GM23248 (cell line): ENCODE measurements around the gene MINDY1.

Experiments used
- EZH2 ChIP-seq: fragments of 200-600 bp; sonication (generic); IDR thresholded peaks from 2 replicates; pipeline ENCODE4 v1.6.1; 2018; ENCODE audit warnings: antibody characterized with exemption, mild to moderate bottlenecking; ENCODE audit not compliant: insufficient read depth, poor library complexity, severe bottlenecking
- EZH2phosphoT487 ChIP-seq: fragments of 200-600 bp; sonication (generic); IDR thresholded peaks from 2 replicates; pipeline ENCODE4 v1.6.1; 2018; ENCODE audit warnings: antibody characterized with exemption, moderate library complexity, mild to moderate bottlenecking, low read depth; ENCODE audit not compliant: insufficient read depth

GRCh38 chr1:150997949-150998348 is 8.8 kb downstream of the MINDY1 start:
- TF ChIP-seq EZH2, result no peak
- no peak for TF ChIP-seq EZH2phosphoT487
